ENCODE measurements around the gene FOS.

FOS gene

DNA sequence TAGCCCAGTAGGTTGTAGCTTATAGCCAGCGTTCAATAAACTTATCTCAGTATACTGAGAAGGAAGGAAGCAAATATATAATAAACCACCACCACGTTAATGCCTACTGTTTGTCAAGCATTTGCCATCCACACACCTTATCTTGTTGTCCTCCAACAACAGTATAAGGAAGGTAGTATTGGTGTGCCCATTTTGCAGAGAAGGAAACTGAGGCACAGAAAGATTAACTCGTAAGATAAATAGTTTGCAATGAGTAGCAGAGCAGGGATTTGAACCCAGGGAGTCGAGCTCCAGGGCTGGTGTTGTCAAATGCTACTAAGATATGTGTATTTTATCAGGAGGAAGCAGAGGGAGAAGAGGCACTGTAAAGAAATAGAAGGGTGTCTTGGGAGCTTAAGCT, 27.8 kb upstream of the FOS start:
- DNase-seq (ENCODE audit: low read depth) = no peak

DNA sequence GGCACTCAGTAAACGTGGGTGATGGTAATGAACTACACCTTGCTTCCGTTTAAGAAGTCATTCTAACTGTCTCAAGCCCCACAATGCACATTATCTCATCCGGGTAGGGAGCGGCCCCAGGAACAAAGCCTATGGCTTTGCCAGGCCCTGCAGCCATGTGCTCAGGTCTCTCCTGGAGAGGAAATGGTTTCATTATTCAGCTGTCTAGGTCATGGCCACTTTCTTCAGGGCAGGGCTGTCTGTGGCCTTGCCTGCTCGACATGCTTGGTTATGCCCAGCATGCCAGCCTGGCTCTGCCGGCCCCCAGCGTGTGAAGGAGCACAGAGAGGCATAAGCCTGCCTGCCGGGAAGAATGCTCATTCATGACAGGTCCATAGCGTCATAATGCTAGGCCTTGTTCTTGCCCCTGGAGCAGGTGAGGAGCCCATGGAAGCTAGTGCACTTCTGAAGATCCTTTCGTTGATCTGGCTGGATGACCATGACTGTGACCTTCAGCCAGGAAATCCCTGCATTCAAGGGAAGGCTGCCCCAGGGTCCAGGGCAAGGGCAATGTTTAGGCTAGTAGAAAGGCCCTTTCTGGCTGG, 26.3 kb upstream of the FOS start:
- no peak for DNase-seq (ENCODE audit: low read depth)

GRCh38 chr14:75254381-75254822, 24.2 kb upstream of the FOS start:
- DNase-seq (ENCODE audit: low read depth) = no peak

- DNase-seq (ENCODE audit: low read depth) = no peak
These were observed 23.6 kb upstream of the FOS start for GRCh38 chr14:75254901-75255584.

GRCh38 chr14:75258079-75258802, 20.4 kb upstream of the FOS start:
- DNase-seq (ENCODE audit: low read depth) = no peak

GRCh38 chr14:75258803-75259509, 19.7 kb upstream of the FOS start:
- peak; percentile 99 for DNase-seq (ENCODE audit: low read depth)

GRCh38 chr14:75259510-75259855, 19.1 kb upstream of the FOS start:
- DNase-seq (ENCODE audit: low read depth) = no peak

DNA sequence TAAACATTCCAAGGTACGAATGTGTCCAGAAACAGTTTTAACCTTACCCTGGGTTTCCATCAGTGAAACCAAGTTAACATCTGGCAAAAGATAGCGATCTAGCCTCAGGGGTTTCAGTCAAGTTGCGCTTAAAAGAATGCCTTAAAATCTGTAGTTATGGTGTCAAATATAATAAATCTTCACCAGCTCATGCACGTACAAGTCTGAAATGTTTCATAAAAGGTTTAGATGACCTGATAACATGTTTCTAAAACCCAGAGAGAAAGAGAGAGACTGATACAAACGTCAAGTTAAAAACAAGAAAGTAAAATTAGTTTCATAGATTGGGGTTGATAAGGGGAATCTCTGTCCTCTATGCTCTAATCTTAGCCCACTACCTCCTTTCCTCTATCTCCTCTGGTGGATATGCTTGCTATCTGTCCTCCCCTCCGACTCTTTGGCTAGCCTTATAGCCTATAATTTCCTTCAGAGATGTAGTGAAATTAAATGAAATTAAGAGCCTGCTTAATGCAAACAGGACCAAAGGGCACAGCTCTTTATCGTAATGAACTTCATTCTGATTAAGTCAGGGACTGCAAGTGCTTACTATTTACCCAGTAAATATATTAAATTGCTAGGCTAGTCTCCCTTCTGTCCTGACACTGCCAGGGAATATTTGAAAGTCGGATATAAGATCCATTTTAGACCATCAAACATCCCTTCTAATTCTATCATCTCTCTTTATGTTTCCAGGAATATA, 18.4 kb upstream of the FOS start:
- no peak for DNase-seq (ENCODE audit: low read depth)

- DNase-seq (ENCODE audit: low read depth) = no peak
These were observed 16.8 kb upstream of the FOS start for GRCh38 chr14:75261820-75262219.

DNA sequence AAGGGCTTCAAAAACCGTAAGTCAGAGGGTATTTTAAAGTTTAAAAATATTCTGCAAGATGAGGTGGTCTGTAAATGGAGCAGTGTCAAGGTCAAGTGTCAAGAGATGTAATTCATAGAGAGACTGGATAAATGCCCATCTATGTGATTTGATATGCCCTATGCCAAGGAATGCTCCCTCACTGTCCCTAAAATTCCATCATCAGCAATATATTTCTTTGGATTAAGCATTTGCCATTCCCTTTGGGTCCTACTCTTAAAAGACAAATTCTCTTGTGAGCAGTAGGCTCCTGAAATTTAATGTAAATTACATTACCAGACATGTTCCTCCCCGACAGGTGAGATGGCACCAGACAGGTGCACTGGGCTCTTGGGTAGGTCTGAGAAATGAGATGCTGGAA, 16.0 kb upstream of the FOS start:
- no peak for DNase-seq (ENCODE audit: low read depth)

DNA sequence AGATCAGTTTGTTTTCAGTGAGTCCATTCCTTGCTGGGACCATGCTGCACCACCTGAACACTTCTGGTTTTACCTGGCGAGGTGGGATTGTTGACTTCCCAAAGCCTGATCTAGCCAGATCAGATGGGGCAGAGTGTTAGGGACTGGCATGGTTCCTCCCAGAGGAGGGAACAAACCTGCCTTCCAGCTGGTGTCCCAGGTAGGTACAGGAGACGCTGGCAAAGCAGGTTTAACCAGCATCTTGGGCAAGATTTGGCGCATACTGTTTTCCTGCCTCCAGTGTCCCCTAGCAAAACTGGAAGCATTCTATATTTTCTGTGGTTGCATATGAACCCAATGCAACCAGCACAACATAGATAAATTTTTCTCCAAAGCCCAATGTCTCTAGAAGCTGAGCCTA, 14.6 kb upstream of the FOS start:
- no peak for DNase-seq (ENCODE audit: low read depth)

GRCh38 chr14:75267141-75267721, 11.4 kb upstream of the FOS start:
- no peak for DNase-seq (ENCODE audit: low read depth)

DNA sequence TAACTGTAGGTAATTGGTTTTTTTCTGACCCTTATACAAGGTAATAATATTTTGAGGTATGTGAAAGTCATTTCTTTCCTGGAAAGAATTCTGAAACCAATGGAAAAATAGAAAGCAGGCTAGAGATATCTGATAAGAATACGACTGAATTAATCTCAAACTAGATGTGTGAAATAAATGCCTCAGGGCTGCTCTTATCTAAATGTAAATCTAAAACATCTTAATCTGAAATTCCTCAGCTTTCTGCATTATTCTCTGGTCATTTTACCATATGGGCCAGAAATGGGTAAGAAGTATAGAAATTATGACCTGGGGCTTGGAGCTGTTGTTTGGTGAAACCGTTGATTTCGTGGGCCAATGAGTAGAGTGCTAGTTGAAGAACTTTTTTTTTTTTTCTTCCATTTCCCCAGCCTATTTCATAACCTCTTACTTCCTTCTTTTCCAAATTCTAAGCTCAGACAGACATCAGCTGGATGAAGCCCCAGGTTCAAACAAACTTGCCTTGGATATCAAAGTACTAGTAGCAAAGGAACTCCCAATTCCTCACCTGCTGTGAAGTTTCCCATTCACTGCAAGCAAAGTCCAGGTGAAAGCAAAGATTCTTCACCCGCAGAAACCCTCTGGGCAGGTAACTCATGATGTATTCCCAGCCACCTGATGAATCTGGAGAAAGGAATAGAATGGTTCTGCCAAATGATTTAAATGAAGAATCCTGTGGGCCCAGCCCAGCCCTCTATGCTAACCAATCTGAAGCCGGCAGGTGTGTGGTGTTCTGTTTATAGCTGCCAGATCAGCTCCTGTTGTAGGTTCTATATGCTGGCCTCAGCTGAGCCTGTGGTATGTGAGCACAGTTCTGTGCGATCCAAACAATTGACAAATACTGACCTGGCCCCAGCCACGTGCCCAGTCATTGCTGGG, 9.7 kb upstream of the FOS start:
- no peak for DNase-seq (ENCODE audit: low read depth)

DNA sequence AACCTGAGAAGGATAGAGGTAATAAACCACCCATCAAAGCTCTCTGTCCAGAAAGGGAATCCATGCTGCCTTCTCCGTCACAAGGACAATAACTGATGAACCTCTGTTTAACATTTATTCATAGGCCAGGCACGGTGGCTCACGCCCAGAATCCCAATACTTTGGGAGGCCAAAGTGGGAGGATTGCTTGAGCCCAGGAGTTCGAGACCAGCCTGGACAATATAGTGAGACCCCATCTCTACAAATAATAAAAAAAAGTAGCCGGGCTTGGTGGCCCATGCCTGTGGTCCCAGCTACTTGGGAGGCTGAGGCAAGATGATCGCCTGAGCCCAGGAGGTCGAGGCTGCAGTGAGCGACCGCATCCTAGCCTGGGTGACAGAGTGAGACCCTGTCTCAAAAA, 7.1 kb upstream of the FOS start:
- no peak for DNase-seq (ENCODE audit: low read depth)

DNA sequence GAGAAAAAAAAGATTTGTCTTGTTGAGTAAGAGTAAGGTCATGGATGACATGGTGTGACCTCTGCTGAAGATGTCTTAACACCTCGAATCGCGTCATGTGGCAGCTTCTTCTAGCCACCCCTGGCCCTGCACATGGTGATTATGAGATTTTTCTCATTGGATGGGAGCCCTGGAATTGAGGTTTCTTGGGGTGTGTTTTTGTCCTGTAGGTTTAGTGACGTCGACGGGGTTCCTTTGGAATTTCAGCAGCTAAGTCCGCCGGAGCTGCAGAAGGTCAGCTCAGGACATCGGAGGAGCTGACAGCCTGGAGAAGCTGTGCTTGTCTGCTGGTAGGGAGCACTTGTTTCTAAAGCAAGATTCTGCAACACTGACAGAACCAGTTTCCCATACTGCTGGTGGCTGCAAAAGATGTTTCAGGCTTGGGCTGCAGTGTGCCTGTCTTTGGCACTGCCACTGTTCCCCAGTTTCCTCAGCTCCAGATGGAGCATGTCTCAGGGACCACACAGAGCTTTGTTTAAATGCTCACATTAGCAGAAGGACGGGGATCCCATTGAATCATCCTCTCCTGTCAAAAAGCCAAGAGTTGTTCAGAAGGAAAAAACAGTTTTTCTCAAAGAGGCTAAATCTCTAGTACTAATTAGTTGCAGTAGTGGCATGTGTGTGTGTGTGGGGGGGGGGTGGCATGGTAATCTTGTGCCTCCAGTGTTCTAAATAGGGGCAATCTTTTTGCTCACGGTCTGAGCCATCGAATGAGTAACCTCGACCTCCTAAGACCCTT, 5.2 kb upstream of the FOS start:
- DNase-seq (ENCODE audit: low read depth) = no peak

GRCh38 chr14:75274050-75274898, 4.4 kb upstream of the FOS start:
- no peak for DNase-seq (ENCODE audit: low read depth)

- no peak for DNase-seq (ENCODE audit: low read depth)
These were observed 3.6 kb upstream of the FOS start for GRCh38 chr14:75274899-75275569.

DNA sequence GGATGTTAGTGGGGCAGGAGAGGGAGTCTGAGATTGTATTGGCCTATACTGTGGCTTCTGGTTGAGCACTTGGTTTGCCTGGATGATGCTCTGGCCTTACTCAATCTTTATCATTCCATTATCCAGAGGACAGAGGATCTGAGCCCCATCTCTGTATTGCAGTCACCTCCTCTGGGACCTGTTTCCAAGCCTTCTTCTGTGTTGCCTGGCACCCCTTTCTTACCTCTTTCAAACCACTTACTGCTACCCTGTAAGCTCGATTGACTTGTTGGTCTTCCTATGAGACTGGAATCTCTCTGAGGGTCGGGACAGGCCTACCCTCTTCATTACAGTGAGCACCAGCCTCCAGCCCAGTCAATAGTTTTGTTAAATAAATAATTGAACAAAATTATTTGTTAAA, 3.0 kb upstream of the FOS start:
- no peak for DNase-seq (ENCODE audit: low read depth)

Data from activated T-helper 1 cell treated with Interleukin-2 at 50 U/mL for 16 hours (primary cell).